Gastroesophageal sphincter (tissue), 3 donors: ENCODE results near the gene NME4.

Source experiments
- CTCF ChIP-seq, 4 experiments: fragments of 200-600 bp in 2 of 4; fragments of 450-650 bp in 2 of 4; sonication (generic) in 1 of 4; IDR thresholded peaks; one replicate each; pipeline ENCODE4 v1.5.1; 2017 to 2019; ENCODE audit warnings: antibody characterized with exemption in 4 of 4, mild to moderate bottlenecking in 2 of 4, moderate library complexity in 2 of 4
- EP300 ChIP-seq: sonication (generic); formaldehyde crosslinking; IDR thresholded peaks from one replicate; pipeline ENCODE4 v1.6.1; 2017; ENCODE audit warnings: antibody characterized with exemption, mild to moderate bottlenecking
- POLR2A ChIP-seq, 2 donors: fragments of 450-650 bp; IDR thresholded peaks; one replicate each; pipeline ENCODE4 v1.6.1; 2017; ENCODE audit warnings: antibody characterized with exemption in 2 of 2, mild to moderate bottlenecking in 2 of 2, moderate library complexity in 1 of 2
- POLR2AphosphoS5 ChIP-seq: sonication (generic); formaldehyde crosslinking; IDR thresholded peaks from one replicate; pipeline ENCODE4 v1.6.1; 2017; ENCODE audit warnings: antibody characterized with exemption

GRCh38 chr16:407253-407652 is 10.3 kb downstream of the NME4 start:
- TF ChIP-seq CTCF (IDR thresholded peaks at IDR 0.05) (no peak), EP300 (no peak), POLR2AphosphoS5 (no peak), POLR2A (IDR thresholded peaks at IDR 0.05) (no peak)
